Hepatocyte (in vitro differentiated cells): ENCODE results near the gene CPZ.

ENCODE experiments used
- EZH2 ChIP-seq: fragments of 200-600 bp; sonication (generic); IDR thresholded peaks from 2 replicates; pipeline ENCODE4 v1.6.1; 2016; ENCODE audit warnings: antibody characterized with exemption, mild to moderate bottlenecking, borderline replicate concordance
- TF ChIP-seq, protein P1 (sequence below): fragments of 200-600 bp; sonication (generic); IDR thresholded peaks from 2 replicates; pipeline ENCODE4 v1.5.1; 2016; ENCODE audit warnings: antibody characterized with exemption, mild to moderate bottlenecking; ENCODE audit not compliant: poor library complexity

DNA sequence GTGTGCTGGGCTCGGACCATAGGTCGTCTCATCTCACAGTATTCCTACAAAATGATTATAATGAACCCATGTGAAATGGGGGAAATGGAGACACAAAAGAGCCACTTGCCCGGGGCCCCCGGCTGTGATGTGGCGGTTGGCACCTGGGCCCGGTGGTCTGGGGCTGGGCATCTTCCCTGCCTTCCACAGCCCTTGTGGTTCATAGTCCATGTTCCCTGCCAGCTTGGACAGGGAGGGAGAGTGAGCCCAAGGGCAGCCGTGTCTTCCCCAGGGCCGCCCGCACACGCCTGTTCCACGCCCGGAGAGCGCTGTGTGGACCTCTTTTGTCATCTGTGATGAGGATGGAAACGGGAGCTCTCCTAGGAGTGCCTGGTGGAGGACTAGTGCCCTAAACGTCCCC is 5.2 kb downstream of the CPZ start:
- TF ChIP-seq, protein P1, sequence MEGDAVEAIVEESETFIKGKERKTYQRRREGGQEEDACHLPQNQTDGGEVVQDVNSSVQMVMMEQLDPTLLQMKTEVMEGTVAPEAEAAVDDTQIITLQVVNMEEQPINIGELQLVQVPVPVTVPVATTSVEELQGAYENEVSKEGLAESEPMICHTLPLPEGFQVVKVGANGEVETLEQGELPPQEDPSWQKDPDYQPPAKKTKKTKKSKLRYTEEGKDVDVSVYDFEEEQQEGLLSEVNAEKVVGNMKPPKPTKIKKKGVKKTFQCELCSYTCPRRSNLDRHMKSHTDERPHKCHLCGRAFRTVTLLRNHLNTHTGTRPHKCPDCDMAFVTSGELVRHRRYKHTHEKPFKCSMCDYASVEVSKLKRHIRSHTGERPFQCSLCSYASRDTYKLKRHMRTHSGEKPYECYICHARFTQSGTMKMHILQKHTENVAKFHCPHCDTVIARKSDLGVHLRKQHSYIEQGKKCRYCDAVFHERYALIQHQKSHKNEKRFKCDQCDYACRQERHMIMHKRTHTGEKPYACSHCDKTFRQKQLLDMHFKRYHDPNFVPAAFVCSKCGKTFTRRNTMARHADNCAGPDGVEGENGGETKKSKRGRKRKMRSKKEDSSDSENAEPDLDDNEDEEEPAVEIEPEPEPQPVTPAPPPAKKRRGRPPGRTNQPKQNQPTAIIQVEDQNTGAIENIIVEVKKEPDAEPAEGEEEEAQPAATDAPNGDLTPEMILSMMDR = no peak
- TF ChIP-seq EZH2 = no peak
